ENCODE results near the gene STIM2.

DNA sequence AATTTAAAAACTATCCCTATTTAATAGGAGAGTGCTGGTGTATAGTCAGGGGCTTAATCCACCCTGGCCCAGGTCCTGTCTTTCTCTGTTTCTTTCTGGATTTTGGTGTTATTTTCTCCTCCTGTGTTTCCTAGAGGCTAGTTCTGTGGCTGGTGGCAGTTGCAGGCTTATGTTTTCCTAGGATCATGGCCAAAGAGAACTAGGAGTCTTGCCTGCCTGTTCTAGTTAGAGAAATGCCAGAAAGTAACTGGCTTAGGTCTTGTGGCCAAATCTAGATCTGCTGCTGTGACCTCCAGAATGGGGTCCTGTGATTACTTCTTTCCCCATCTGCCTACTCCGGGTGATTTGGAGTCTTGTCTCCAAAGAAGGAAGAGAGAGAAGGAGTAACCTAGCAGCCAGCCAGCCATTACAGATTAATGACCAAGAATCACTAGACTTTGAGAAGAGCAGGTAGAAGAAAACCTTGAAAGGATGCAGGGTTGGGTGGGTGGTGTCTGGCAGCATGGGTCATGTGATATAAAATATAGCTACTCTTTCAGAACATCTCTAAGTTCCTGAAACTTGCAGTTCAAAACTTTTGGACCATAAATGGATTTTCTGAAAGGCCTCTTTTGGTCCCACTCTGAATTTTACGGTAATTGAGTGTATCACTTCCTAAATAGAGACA, 117.9 kb downstream of the STIM2 start:
- no peak for TF ChIP-seq POLR2A (IDR thresholded peaks at IDR 0.05)
- TF ChIP-seq, protein P1, sequence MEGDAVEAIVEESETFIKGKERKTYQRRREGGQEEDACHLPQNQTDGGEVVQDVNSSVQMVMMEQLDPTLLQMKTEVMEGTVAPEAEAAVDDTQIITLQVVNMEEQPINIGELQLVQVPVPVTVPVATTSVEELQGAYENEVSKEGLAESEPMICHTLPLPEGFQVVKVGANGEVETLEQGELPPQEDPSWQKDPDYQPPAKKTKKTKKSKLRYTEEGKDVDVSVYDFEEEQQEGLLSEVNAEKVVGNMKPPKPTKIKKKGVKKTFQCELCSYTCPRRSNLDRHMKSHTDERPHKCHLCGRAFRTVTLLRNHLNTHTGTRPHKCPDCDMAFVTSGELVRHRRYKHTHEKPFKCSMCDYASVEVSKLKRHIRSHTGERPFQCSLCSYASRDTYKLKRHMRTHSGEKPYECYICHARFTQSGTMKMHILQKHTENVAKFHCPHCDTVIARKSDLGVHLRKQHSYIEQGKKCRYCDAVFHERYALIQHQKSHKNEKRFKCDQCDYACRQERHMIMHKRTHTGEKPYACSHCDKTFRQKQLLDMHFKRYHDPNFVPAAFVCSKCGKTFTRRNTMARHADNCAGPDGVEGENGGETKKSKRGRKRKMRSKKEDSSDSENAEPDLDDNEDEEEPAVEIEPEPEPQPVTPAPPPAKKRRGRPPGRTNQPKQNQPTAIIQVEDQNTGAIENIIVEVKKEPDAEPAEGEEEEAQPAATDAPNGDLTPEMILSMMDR (IDR thresholded peaks at IDR 0.05), result no peak

All from transverse colon (tissue), 3 donors.